GM19099 (cell line): Measurements from ENCODE around the gene CD300H.

ENCODE experiments used
- POLR2A ChIP-seq: IDR thresholded peaks from 3 replicates; pipeline ENCODE4 v1.6.1; 2011; ENCODE audit warnings: low read depth; ENCODE audit not compliant: insufficient read length; ENCODE audit errors: extremely low read depth

The CD300H gene

GRCh38 chr17:74569020-74570003, 2.0 kb upstream of the CD300H start:
- TF ChIP-seq POLR2A: no peak

- TF ChIP-seq POLR2A: no peak
These were observed 981 bp upstream of the CD300H start for GRCh38 chr17:74568106-74568873.

GRCh38 chr17:74566132-74566753, 1.1 kb downstream of the CD300H start:
- TF ChIP-seq POLR2A: no peak

GRCh38 chr17:74565126-74565525, 2.2 kb downstream of the CD300H start:
- TF ChIP-seq POLR2A: no peak

- no peak for TF ChIP-seq POLR2A
These were observed 4.0 kb downstream of the CD300H start for GRCh38 chr17:74563358-74563757.

GRCh38 chr17:74561586-74561985, 5.7 kb downstream of the CD300H start:
- no peak for TF ChIP-seq POLR2A

GRCh38 chr17:74558882-74559519, 8.3 kb downstream of the CD300H start:
- TF ChIP-seq POLR2A: no peak

- no peak for TF ChIP-seq POLR2A
These were observed 11.8 kb downstream of the CD300H start for GRCh38 chr17:74555427-74555940.

- TF ChIP-seq POLR2A: no peak
These were observed 12.4 kb downstream of the CD300H start for GRCh38 chr17:74554909-74555308.

- TF ChIP-seq POLR2A: no peak
These were observed 15.3 kb downstream of the CD300H start for GRCh38 chr17:74552037-74552436.

GRCh38 chr17:74550602-74551001, 16.7 kb downstream of the CD300H start:
- no peak for TF ChIP-seq POLR2A

- TF ChIP-seq POLR2A: no peak
These were observed 18.0 kb downstream of the CD300H start for GRCh38 chr17:74549343-74549742.

- no peak for TF ChIP-seq POLR2A
These were observed 19.6 kb downstream of the CD300H start for GRCh38 chr17:74547736-74548135.

- no peak for TF ChIP-seq POLR2A
These were observed 20.0 kb downstream of the CD300H start for GRCh38 chr17:74547264-74547663.

- no peak for TF ChIP-seq POLR2A
These were observed 20.7 kb downstream of the CD300H start for GRCh38 chr17:74546586-74546985.
